ENCODE data around the gene IFITM2.

IFITM2 gene

DNA sequence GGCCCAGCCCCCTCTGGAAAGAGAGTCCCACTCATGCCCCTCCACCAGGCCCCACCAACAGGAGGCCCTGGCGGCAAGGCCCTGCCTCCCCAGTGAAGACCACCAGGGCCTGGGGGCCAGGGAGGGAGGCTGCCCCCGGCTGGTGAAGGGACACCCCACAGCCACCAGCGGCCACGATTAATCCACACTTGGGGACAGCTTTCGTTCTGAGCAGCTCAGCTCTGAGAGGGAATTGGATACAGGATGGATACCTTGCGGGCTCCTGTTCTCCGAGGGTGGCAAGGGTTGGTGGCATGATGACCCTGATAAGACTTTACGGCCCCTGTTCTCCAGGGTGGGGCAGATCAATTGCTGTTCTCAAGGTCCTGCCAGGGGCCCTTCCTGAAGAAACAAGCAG lies 36.3 kb upstream of the IFITM2 start:
- Histone ChIP-seq H3K9me3 (ENCODE audit: insufficient read depth, low read length) (no peaks in the 10 kb centered on the region), H2AFZ (ENCODE audit: low read depth, low read length) (no peak overlapping the region), H3K79me2 (ENCODE audit: low read length) (peaks cover 10% of the 10 kb centered on the region; the same call in 1 of the 2 replicates), H3K27me3 (ENCODE audit: low read depth, low read length) (no peaks in the 10 kb centered on the region), H3K4me2 (ENCODE audit: low read length) (no peak overlapping the region), H3K4me1 (ENCODE audit: low read length) (peaks cover 45% of the 10 kb centered on the region), H3K27ac (ENCODE audit: low read length) (no peak overlapping the region), H3K9ac (ENCODE audit: low read length) (no peak overlapping the region), H4K20me1 (ENCODE audit: insufficient read depth, low read length) (no peaks in the 10 kb centered on the region), H3K36me3 (replicated peaks; ENCODE audit: low read depth, low read length) (peaks cover 3% of the 10 kb centered on the region), H3K4me3 (ENCODE audit: low read length) (no peak overlapping the region)
- TF ChIP-seq, protein P1, sequence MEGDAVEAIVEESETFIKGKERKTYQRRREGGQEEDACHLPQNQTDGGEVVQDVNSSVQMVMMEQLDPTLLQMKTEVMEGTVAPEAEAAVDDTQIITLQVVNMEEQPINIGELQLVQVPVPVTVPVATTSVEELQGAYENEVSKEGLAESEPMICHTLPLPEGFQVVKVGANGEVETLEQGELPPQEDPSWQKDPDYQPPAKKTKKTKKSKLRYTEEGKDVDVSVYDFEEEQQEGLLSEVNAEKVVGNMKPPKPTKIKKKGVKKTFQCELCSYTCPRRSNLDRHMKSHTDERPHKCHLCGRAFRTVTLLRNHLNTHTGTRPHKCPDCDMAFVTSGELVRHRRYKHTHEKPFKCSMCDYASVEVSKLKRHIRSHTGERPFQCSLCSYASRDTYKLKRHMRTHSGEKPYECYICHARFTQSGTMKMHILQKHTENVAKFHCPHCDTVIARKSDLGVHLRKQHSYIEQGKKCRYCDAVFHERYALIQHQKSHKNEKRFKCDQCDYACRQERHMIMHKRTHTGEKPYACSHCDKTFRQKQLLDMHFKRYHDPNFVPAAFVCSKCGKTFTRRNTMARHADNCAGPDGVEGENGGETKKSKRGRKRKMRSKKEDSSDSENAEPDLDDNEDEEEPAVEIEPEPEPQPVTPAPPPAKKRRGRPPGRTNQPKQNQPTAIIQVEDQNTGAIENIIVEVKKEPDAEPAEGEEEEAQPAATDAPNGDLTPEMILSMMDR (IDR thresholded peaks at IDR 0.05; ENCODE audit: low read depth, low read length): no peak
- no peak for TF ChIP-seq EZH2phosphoT487 (IDR thresholded peaks at IDR 0.05; ENCODE audit: low read depth)

GRCh38 chr11:272195-272930 lies 35.3 kb upstream of the IFITM2 start:
- no peaks in the 10 kb centered on the region for H4K20me1 ChIP-seq (ENCODE audit: insufficient read depth, low read length)

DNA sequence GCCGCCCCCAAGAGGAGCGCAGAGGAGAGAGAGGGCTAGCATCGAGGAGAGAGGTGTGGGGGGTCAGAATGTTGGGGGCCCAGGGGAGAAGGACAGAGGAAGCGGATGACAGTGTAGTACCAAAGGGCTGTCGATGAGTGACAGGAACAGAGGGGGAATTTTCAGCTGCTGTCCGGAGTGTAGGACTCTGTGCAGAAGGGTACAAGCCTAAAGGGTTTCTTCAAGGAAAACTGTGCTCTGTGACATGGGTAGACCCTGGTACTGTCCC lies 34.8 kb upstream of the IFITM2 start:
- Histone ChIP-seq H3K27ac (ENCODE audit: low read length) (no peak overlapping the region), H3K4me2 (ENCODE audit: low read length) (no peak overlapping the region), H3K36me3 (replicated peaks; ENCODE audit: low read depth, low read length) (peaks cover 3% of the 10 kb centered on the region), H3K79me2 (ENCODE audit: low read length) (peaks cover 8% of the 10 kb centered on the region; the same call in 1 of the 2 replicates), H3K9me3 (ENCODE audit: insufficient read depth, low read length) (no peaks in the 10 kb centered on the region), H3K9ac (ENCODE audit: low read length) (no peak overlapping the region), H3K4me3 (ENCODE audit: low read length) (no peak overlapping the region), H4K20me1 (ENCODE audit: insufficient read depth, low read length) (no peaks in the 10 kb centered on the region), H3K27me3 (ENCODE audit: low read depth, low read length) (no peaks in the 10 kb centered on the region), H2AFZ (ENCODE audit: low read depth, low read length) (no peak overlapping the region), H3K4me1 (ENCODE audit: low read length) (peaks cover 41% of the 10 kb centered on the region)
- TF ChIP-seq, protein P1 (IDR thresholded peaks at IDR 0.05; ENCODE audit: low read depth, low read length): no peak
- TF ChIP-seq EZH2phosphoT487 (IDR thresholded peaks at IDR 0.05; ENCODE audit: low read depth): no peak

More at GRCh38 chr11:272195-272930, 35.3 kb upstream of the IFITM2 start:
- Histone ChIP-seq H3K79me2 (ENCODE audit: low read length) (peaks cover 10% of the 10 kb centered on the region; the same call in 1 of the 2 replicates), H3K4me2 (ENCODE audit: low read length) (no peak overlapping the region), H3K4me3 (ENCODE audit: low read length) (no peak overlapping the region), H2AFZ (ENCODE audit: low read depth, low read length) (no peak overlapping the region), H3K4me1 (ENCODE audit: low read length) (peaks cover 43% of the 10 kb centered on the region), H3K9ac (ENCODE audit: low read length) (no peak overlapping the region), H3K27me3 (ENCODE audit: low read depth, low read length) (no peaks in the 10 kb centered on the region), H3K27ac (ENCODE audit: low read length) (no peak overlapping the region), H3K36me3 (replicated peaks; ENCODE audit: low read depth, low read length) (peaks cover 3% of the 10 kb centered on the region), H3K9me3 (ENCODE audit: insufficient read depth, low read length) (no peaks in the 10 kb centered on the region)
- no peak for TF ChIP-seq EZH2phosphoT487 (IDR thresholded peaks at IDR 0.05; ENCODE audit: low read depth)
- TF ChIP-seq, protein P1 (IDR thresholded peaks at IDR 0.05; ENCODE audit: low read depth, low read length): no peak

GRCh38 chr11:276219-276618 lies 31.4 kb upstream of the IFITM2 start:
- peaks cover 3% of the 10 kb centered on the region for H3K36me3 ChIP-seq (replicated peaks; ENCODE audit: low read depth, low read length)
- no peak for TF ChIP-seq EZH2phosphoT487 (IDR thresholded peaks at IDR 0.05; ENCODE audit: low read depth)
- TF ChIP-seq, protein P1 (IDR thresholded peaks at IDR 0.05; ENCODE audit: low read depth, low read length): no peak
- no peak overlapping the region for H3K27ac ChIP-seq (ENCODE audit: low read length)
- H3K27me3 ChIP-seq (ENCODE audit: low read depth, low read length): no peaks in the 10 kb centered on the region
- no peak overlapping the region for H3K4me2 ChIP-seq (ENCODE audit: low read length)
- no peak overlapping the region for H3K9ac ChIP-seq (ENCODE audit: low read length)
- no peaks in the 10 kb centered on the region for H4K20me1 ChIP-seq (ENCODE audit: insufficient read depth, low read length)
- H3K4me3 ChIP-seq (ENCODE audit: low read length): no peak overlapping the region
- no peak overlapping the region for H2AFZ ChIP-seq (ENCODE audit: low read depth, low read length)
- no peaks in the 10 kb centered on the region for H3K79me2 ChIP-seq (ENCODE audit: low read length)
- peaks cover 10% of the 10 kb centered on the region for H3K4me1 ChIP-seq (ENCODE audit: low read length)
- no peaks in the 10 kb centered on the region for H3K9me3 ChIP-seq (ENCODE audit: insufficient read depth, low read length)
